HG03045 (cell line): ENCODE data around the gene NAGPA.

Source experiments
- ATAC-seq: cut with Tn5 transposase; IDR thresholded peaks from one replicate; pipeline ENCODE4 v1.9.1; 2021; ENCODE audit warnings: mild to moderate bottlenecking, moderate library complexity; ENCODE audit not compliant: unreplicated experiment

Gene NAGPA

DNA sequence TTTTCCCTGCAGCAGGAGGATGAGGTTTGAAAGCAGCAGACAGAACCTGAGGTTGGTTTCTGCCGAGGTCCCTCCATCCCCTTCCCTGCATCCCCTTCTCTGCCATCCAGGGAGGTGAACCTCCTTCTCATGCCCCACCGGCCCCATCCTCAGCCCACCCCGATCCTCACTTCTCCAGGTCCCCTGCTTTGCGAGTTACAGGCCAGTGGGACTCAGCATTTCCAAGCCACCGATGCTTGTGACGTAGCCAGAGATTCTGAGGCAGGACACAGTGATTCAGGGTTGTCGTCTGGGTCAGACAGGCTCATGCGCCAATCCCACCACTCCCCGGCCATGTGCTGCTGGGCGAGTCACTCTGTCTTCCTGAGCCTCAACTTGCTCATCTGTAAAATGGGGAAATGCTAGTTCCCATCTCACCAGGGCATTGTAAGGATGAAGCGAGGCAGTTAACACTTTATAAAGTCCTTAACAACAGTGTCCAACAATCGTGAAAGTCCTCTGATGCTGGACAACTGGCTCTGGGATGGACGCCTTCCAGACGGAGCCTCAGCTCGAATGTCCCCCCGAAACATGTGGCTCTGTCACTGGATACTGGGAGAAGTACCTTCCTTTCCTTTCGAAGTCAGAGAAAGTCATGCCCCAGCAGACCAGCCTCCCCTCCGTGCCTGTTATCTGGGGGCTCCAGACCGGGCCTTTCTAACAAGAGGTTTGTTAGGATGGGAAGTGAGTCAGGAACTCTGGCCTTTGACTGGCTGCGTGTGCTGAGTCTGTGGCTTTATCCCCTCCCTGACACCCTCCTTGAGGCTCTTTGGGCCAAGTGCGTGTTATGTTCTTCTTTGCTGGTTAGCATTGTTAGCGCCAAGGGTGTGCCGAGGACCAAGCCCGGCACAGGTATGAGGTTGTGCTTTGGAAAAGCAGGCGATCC lies 53.7 kb downstream of the NAGPA start:
- ATAC-seq, result no peak

- no peak for ATAC-seq
These were observed 54.6 kb downstream of the NAGPA start for GRCh38 chr16:4979164-4979563.

DNA sequence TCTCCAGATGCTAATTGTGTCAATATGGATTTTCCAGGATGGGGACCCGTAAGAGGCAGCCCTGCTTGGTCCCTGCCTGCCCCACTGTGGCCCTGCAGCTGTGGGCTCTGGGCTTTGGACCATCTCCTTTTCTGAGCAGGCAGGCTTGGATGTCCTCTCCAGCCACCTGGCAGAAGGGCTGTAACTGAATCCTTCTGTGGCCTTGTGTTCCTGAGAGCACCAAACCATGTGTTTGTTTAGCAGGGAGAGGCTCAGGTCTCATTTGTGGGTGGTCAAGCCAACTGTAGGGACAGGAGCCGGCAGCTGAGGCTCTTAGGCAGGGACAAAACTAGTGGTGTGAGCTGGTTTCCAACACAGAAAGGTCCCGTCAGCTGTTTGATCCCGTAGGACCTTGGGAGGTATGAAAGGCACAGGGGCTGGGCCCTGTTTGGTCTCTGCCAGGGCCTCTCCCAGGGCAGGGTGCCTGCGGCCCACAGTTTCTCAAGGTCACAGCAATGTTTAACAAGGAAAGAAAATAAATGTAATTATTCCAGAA lies 57.1 kb downstream of the NAGPA start:
- ATAC-seq, result no peak

- ATAC-seq, result peak; percentile 61
These were observed 57.7 kb downstream of the NAGPA start for GRCh38 chr16:4976079-4976478.
